HG02642 (cell line): Measurements from ENCODE around the gene FSCN2.

Source experiments
- ATAC-seq: cut with Tn5 transposase; IDR thresholded peaks from one replicate; pipeline ENCODE4 v1.9.1; 2021; ENCODE audit warnings: mild to moderate bottlenecking; ENCODE audit not compliant: unreplicated experiment, poor library complexity

FSCN2 gene

DNA sequence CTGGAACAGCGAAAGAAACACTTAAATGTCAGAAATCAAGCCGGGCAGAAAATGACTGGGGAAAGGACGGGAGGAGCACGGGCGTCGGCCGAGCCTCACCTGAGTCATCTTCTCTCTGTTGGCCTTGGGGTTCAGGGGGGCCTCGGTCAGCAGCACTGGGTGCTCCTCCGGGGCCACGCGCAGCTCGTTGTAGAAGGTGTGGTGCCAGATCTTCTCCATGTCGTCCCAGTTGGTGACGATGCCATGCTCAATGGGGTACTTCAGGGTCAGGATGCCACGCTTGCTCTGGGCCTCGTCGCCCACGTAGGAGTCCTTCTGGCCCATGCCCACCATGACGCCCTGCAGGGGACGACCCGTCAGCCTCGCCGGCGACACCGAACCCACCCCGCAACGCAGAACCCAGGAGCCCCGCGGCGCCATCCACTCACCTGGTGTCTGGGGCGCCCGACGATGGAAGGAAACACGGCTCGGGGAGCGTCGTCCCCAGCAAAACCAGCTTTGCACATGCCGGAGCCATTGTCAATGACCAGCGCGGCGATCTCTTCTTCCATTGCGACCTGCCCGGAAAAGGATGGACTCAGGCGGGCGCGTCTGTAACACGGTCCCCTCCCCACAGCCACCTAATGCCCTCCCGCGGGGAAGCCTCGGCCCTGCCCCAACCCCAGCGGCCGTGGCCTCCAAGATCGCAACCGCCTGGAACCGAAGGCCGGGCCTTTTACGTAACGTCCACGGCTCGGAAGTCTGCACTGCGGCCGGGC is 16.2 kb upstream of the FSCN2 start:
- no peak for ATAC-seq

GRCh38 chr17:81512562-81513371 is 15.4 kb upstream of the FSCN2 start, which contains the start of gene ACTG1:
Gene ACTG1, minus strand, starts transcription at chr17:81512799. Its CDS starts 445 bp downstream, at chr17:81512354.
- ATAC-seq, result peak; percentile 56

DNA sequence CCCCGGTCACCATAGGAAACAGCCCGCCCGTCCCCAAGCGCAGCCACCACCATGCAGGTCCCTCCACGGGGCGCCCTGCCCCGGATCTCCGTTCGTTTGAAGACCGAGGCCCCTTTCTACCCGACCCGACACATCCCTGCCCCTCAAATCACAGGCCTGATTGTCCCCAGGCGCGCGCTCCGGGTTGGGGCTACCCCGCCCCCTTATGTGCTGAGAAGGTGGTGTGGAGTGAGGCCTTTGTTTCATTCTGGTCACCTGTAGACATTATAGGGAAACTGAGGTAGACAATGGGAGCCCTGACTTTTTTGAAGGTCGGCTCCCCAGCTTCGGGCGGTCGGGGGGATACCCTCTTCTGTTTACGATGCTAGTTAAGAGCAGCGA is 14.8 kb upstream of the FSCN2 start:
- ATAC-seq, result peak; percentile 2

GRCh38 chr17:81513753-81514488 is 14.3 kb upstream of the FSCN2 start:
- peak; percentile 0 for ATAC-seq

DNA sequence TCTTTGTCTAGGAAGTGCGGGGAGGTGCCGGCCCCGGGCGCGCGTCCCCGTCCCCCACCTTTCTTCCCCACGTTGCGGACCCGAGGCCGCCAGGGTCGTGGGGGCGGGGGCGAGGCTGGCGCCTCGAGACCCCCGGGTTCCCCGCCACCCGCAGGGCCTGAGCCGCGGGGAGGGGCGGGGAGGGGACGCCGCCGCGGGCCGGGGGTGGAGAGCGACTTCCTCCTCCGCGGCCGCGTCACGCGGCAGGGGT is 13.8 kb upstream of the FSCN2 start:
- no peak for ATAC-seq

GRCh38 chr17:81514739-81515529 is 13.2 kb upstream of the FSCN2 start:
- ATAC-seq, result peak; percentile 18

DNA sequence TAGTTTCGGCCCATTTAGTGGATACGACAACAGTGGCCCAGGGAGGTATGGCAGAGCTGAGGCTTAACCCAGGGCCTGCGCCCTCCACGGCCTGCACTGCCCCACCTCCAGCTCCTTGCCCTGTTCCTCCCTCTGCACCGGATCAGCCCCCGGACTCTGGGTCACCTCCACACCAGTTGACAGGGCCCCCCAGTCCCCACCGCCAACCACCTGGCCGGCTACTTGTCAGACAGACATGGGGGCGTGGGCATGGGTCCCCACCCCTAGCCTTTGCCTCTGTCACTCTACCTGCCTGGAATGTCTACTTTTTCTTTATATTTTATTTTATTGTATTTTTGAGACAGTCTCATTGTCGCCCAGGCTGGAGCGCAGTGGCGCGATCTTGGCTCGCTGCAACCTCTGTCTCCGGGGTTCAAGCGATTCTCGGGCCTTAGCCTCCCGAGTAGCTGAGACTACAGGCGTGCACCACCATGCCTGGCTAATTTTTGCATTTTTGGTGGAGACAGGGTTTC is 12.6 kb upstream of the FSCN2 start:
- ATAC-seq, result no peak

DNA sequence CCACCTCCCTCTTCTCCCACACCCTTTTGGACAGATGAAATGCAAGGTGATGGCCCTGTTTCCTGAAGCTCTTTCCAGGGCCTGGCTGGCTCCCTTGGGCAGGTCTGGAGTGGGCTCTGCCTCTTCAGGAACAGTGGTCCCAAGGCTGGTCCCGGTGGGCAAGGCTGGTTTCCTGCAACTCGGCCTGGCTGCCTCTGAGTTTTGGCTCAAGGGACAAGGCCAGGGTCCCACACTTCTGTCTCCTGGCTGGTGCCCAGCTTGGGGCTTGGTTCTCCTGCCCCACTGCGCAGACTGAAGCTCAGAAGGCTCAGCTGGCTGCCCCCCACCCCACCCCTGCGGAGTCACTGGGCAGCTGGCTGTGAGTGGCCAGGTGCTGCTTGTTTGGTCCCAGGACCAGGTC is 11.7 kb upstream of the FSCN2 start:
- no peak for ATAC-seq

DNA sequence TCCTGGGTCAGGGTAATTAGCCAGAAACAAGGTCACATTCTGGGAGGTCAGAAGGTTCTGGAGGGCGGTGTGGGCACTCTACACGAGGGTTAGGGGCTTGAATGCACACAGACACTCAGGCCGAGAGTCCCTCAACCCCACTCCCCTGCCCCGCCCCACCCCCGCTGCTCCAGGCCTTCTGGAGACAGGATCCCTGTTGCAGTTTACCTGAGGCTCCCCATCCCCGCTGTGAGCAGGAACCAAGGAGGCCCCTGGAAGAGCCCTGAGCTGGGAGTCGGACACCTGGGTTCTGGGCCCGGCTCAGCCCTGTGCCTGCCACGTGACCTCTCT is 11.2 kb upstream of the FSCN2 start:
- ATAC-seq, result no peak

DNA sequence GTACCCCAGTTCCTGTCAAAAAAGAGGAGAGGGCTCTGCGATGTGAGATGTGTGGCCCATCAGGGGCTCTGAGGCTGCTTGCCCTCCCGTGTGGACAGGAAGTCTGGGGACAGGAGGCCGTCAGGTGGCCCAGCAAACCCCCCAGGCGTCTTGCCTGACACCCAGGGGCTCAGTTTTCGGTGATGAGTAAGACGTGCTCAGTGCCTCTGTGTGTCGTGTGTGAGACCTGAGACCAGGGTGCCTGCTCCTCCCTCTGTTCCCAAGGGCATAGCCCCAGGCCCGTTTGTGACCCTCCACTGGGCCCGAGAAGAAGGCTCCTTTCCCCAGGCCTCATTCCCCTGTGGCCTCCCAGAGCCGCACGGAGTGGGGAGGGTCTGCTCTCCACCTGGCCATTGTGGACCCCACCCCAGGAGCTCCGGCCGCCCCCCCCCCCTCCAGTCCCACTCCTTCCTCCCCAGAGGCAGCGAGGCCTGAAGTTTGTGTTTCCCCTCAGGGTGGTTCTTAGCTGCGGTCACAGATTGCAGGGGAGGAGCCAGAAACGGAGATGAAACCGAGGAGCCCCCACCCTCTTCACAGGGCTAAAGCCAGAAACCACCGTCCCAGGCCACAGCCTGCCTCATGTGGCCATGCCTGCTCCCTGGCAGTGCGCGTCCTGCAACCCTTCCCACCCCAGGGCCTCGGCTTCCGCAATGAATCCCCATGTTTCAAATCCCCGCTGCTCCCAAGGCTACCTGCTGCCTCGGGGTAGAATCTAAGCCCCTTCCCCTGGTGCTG is 10.7 kb upstream of the FSCN2 start:
- no peak for ATAC-seq

- no peak for ATAC-seq
These were observed 9.9 kb upstream of the FSCN2 start for GRCh38 chr17:81518113-81518784.

DNA sequence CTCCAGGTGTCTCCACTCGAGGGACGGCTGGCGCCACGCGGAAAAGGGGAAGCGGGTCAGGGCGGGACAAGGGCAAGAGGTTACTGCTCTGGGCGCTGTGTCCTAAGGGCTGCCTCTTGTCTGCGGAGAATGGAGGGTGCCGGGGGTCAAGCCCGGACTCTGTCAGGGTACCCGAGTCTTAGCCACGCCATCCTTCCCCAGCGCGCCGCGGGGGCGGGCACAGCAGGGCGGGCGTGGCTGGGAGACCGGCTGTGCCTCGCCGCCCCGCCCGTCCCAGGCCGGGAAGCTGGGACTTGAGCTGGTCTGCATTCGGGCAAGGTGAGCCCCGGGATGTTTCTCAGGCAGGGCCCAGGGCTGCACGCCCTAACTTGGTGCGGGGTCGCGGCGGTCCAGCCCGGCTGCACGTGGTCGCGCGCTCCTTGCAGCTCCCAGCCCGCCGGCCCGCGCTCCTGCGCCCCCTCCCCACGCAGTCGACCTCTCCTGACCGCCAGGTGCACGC is 9.3 kb upstream of the FSCN2 start:
- ATAC-seq, result no peak

DNA sequence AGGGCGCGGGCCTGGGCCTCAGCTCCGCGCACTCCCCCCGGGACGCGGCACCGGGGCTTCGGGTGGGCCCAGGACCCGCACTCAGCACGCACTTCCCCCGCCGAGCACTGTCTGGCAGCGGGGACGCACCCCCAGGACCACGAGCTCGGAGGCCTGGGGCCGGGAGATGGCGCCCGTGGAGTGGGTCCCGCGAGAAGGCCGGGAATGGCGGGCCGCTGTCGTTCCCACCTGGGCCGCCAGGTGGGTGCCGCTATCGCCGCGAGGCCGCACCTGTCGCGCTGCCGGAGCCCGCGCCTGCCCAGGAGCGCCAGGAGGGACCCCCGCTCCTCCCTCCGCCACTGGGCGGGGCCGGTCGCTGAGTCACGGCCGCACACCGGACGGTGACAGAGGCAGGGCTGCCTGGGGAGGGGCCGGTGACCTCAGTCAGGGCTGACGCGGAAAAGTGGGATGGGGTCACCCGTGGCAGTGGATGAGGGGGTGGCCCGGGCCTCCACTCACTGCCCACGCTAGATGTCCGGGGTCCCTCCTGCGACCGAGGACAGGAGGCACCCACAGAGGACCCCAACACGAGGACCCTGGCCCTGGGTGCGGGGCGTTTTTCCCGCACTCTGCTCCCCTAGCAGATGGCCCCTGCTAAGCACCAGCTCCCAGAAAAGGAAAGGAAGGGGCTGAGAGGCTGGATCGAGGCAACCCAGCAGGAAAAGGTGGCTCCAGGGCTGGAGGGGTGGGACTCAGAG is 8.7 kb upstream of the FSCN2 start:
- no peak for ATAC-seq

DNA sequence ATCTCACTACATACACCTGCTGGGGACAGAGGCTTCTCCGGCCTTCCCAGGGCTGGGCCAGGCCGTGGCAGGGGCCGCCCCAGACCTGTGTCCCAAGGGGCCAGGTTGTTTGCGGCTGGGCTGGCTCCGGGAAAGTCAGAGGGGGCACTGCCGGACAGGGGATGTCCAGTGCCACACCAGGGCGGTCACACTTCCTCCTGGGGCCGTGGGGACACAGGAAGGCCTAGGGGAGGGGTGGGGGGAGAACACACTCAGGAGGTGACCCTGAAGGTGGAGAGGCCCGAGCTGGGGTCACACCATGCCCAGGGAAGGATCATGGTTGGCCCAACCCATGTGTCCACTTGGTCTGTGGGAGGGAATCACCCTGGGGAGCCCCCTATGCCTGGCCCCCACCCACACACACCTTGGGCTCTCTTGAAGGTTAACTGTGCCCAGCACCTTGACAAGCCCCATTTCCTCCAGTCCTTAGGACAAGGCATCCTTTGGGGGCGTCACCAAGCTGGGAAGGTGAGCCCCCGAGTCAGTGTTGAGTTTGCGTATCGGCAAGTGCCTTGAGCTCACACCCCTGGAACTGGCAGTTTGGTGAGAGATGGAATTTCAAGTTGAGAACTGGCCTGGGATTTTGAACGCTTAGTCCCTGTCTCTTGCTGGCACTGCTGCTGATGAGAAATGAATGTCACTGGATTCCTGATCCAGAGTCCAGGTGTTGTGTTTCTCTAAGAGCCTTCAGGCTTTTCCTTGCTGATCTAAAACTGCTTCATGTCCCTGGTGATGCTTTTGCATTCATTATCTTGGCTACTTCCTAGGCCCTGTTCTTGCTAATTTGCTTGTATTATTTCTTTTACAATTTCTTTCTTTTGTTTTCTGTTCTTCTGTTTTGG is 7.9 kb upstream of the FSCN2 start:
- no peak for ATAC-seq

- no peak for ATAC-seq
These were observed 5.4 kb upstream of the FSCN2 start for GRCh38 chr17:81522491-81523401.

GRCh38 chr17:81523402-81524038 is 4.7 kb upstream of the FSCN2 start:
- no peak for ATAC-seq
